ENCODE data around the gene C6orf62.

C6orf62 gene

DNA sequence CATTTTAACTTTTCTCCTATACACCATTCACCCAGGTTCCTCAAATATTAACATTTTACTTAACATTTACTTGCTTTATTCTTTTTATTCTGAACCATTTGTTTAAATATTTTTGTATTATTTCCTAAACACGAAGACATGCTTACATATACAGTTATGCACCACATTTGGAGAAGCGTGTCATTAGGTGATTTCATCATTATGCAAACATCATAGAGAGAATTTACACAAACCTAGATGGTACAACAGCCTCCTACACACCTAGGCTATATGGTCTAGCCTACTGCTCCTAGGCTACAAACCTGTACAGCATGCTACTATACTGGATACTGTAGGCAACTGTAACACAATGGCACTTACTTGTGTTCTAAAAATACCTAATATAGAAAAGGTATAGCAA lies 58.8 kb downstream of the C6orf62 start:
- no peak for ATAC-seq
- TF ChIP-seq ZNF70 (CRISPR knock-in tag; IDR thresholded peaks at IDR 0.05) (no peak), ZNF8 (CRISPR knock-in tag; IDR thresholded peaks at IDR 0.05) (no peak), TSHZ2 (CRISPR knock-in tag; IDR thresholded peaks at IDR 0.05) (no peak), SNAI2 (CRISPR knock-in tag; IDR thresholded peaks at IDR 0.05) (no peak), PPARA (CRISPR knock-in tag; IDR thresholded peaks at IDR 0.05; ENCODE audit: borderline replicate concordance) (no peak), ZNF565 (CRISPR knock-in tag; conservative IDR thresholded peaks at IDR 0.05; ENCODE audit: low read depth) (no peak), GLIS3 (CRISPR knock-in tag; IDR thresholded peaks at IDR 0.05) (no peak), TCF4 (CRISPR knock-in tag; IDR thresholded peaks at IDR 0.05; ENCODE audit: borderline replicate concordance) (no peak), CREB5 (CRISPR knock-in tag; IDR thresholded peaks at IDR 0.05; ENCODE audit: low read depth) (no peak), ESRRG (CRISPR knock-in tag; IDR thresholded peaks at IDR 0.05) (no peak), ZFP3 (CRISPR knock-in tag; IDR thresholded peaks at IDR 0.05) (no peak), PATZ1 (CRISPR knock-in tag; IDR thresholded peaks at IDR 0.05; ENCODE audit: borderline replicate concordance) (no peak), ZFP30 (CRISPR knock-in tag; IDR thresholded peaks at IDR 0.05) (no peak), CSDC2 (CRISPR knock-in tag; IDR thresholded peaks at IDR 0.05) (no peak), RARB (CRISPR knock-in tag; IDR thresholded peaks at IDR 0.05) (no peak), ZC3H10 (CRISPR knock-in tag; IDR thresholded peaks at IDR 0.05) (no peak), POU6F1 (CRISPR knock-in tag; IDR thresholded peaks at IDR 0.05; ENCODE audit: borderline replicate concordance, low read depth) (no peak), BACH2 (CRISPR knock-in tag; IDR thresholded peaks at IDR 0.05; ENCODE audit: borderline replicate concordance) (no peak)
- TF ChIP-seq, protein P1, sequence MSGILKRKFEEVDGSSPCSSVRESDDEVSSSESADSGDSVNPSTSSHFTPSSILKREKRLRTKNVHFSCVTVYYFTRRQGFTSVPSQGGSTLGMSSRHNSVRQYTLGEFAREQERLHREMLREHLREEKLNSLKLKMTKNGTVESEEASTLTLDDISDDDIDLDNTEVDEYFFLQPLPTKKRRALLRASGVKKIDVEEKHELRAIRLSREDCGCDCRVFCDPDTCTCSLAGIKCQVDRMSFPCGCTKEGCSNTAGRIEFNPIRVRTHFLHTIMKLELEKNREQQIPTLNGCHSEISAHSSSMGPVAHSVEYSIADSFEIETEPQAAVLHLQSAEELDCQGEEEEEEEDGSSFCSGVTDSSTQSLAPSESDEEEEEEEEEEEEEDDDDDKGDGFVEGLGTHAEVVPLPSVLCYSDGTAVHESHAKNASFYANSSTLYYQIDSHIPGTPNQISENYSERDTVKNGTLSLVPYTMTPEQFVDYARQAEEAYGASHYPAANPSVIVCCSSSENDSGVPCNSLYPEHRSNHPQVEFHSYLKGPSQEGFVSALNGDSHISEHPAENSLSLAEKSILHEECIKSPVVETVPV (CRISPR knock-in tag; IDR thresholded peaks at IDR 0.05), result no peak

GRCh38 chr6:24659561-24659960 lies 59.4 kb downstream of the C6orf62 start:
- ATAC-seq, result no peak
- TF ChIP-seq POU6F1 (CRISPR knock-in tag; IDR thresholded peaks at IDR 0.05; ENCODE audit: borderline replicate concordance, low read depth), result no peak
- no peak for TF ChIP-seq ESRRG (CRISPR knock-in tag; IDR thresholded peaks at IDR 0.05)
- TF ChIP-seq TCF4 (CRISPR knock-in tag; IDR thresholded peaks at IDR 0.05; ENCODE audit: borderline replicate concordance), result no peak
- no peak for TF ChIP-seq PPARA (CRISPR knock-in tag; IDR thresholded peaks at IDR 0.05; ENCODE audit: borderline replicate concordance)
- TF ChIP-seq CSDC2 (CRISPR knock-in tag; IDR thresholded peaks at IDR 0.05), result no peak
- TF ChIP-seq, protein P1 (CRISPR knock-in tag; IDR thresholded peaks at IDR 0.05), result no peak
- TF ChIP-seq ZFP30 (CRISPR knock-in tag; IDR thresholded peaks at IDR 0.05), result no peak
- no peak for TF ChIP-seq ZNF70 (CRISPR knock-in tag; IDR thresholded peaks at IDR 0.05)
- TF ChIP-seq ISL1 (CRISPR knock-in tag; IDR thresholded peaks at IDR 0.05), result no peak
- TF ChIP-seq RARB (CRISPR knock-in tag; IDR thresholded peaks at IDR 0.05), result no peak
- no peak for TF ChIP-seq CREB5 (CRISPR knock-in tag; IDR thresholded peaks at IDR 0.05; ENCODE audit: low read depth)
- TF ChIP-seq ZNF8 (CRISPR knock-in tag; IDR thresholded peaks at IDR 0.05), result no peak
- TF ChIP-seq TOX (CRISPR knock-in tag; IDR thresholded peaks at IDR 0.05; ENCODE audit: borderline replicate concordance), result no peak
- no peak for TF ChIP-seq ZFP3 (CRISPR knock-in tag; IDR thresholded peaks at IDR 0.05)
- TF ChIP-seq GLIS3 (CRISPR knock-in tag; IDR thresholded peaks at IDR 0.05), result no peak
- TF ChIP-seq ARNTL (CRISPR knock-in tag; IDR thresholded peaks at IDR 0.05; ENCODE audit: borderline replicate concordance, low read depth), result no peak

All from SK-N-SH treated with all-trans-retinoic acid at 6 μM for 48 hours (cell line).